Motor neuron (in vitro differentiated cells): ENCODE data around the gene MRPS12. TPM values are rescaled to one million over a fixed set of nuclear protein-coding genes. Genes with fewer than 3 reads are reported as not detected.
A peak's percentile ranks its signal among the peaks of the same experiment; 100 is the strongest.
"Not testable (repeated sequence)": the region's sequence is repeated elsewhere in the genome, so short reads cannot be mapped to it uniquely, and the experiment has no call there.

ENCODE experiments used
- ATAC-seq, 8 experiments: fragments of 200-7000 bp; cut with Tn5 transposase; replicated peaks in 6 of 8; 2 replicates each; pipeline ENCODE4 v1.8.0; 2021; ENCODE audit warnings: mild to moderate bottlenecking in 8 of 8, moderate library complexity in 8 of 8
- H3K27ac ChIP-seq, 2 donors: fragments of 250-450 bp; sonication (Bioruptor Pico); 2 replicates each; pipeline ENCODE4 v1.9.0; 2021; ENCODE audit warnings: antibody characterized with exemption in 2 of 2, mild to moderate bottlenecking in 2 of 2, moderate library complexity in 1 of 2
- H3K4me1 ChIP-seq, 2 donors: fragments of 250-450 bp; sonication (Bioruptor Pico); replicated peaks in 1 of 2; 2 replicates each; pipeline ENCODE4 v1.6.1; 2021; ENCODE audit warnings: antibody characterized with exemption in 2 of 2, mild to moderate bottlenecking in 2 of 2, moderate library complexity in 1 of 2
- H3K4me3 ChIP-seq, 5 donors: fragments of 250-450 bp; sonication (Bioruptor Pico); 2 replicates each; pipeline ENCODE4 v1.9.0; 2021; ENCODE audit warnings: antibody characterized with exemption in 5 of 5, mild to moderate bottlenecking in 5 of 5, moderate library complexity in 4 of 5
- WGBS, 10 experiments: fragments of 450-650 bp; shearing (Covaris generic); methylation state at CpG; one replicate each; pipeline ENCODE4 v1.0.0; 2022; 5-methylcytosine and 5-hydroxymethylcytosine counted together
- in situ Hi-C, 9 experiments: fragments of 400-800 bp; cut with MboI; loops; one replicate each; pipeline ENCODE4 v1.15.0; 2021; ENCODE audit warnings: low sequenced_read_pairs in 9 of 9, low pct_unique_long_range_greater_than_20kb in 2 of 9; ENCODE audit not compliant: unreplicated experiment in 9 of 9
- total RNA-seq, 8 experiments: library from RNA; unstranded; fragments of 300-600 nt; gene quantifications; 2 replicates each; pipeline versions ENCODE4 v1.2.3 to v1.2.4, GENCODE V29; 2022

MRPS12 gene
- total RNA-seq = 10 to 100 TPM; 19.6 to 91.4 (median 31.0) TPM

DNA sequence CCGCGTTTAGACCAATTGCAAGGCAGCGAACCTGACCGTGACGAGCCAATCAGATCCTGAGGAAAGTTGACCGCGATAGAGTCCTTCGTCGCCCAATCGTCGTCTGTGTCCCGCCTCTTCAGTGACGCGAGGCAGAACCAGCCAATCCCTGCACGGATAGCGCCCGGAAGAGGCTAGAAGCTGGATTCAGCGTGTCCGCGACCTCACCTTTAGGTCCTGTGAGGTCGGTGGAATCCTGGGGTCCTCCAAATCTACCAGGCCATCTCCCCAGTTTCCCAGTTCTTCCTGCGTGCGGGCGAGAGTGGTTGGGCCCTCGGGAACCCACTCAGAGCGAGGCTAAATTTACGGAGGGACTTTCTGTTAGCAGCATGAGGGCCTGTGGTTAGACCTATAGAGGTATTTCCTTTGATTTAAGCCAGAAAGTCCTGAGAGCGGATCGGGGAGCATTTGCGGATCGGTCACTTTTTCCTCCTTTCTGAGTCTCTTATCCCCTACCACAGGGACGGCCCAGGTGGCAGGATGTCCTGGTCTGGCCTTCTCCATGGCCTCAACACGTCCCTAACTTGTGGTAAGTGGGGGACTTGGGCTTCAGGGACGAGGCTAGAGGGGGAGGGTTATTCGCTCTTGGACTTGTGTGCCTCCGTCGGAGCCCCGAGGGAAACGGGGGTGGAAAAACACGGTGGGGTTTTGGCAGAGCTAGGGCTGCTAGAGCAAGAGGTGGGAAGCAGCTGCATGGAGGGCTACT lies at the start of gene MRPS12:
TSS of gene MRPS12 (plus strand) at position 169 of the 745 bp plus-strand sequence. CDS start at position 520, 351 bp downstream.
- in situ Hi-C loops = loop anchor here in 1 of 9 experiments (25.0 kb wide), 1 partner anchor 519 kb away; the partner anchor contains the start of gene FAM98C
- Histone ChIP-seq H3K27ac (peak within 1 kb of the TSS; percentile 95 to 97), H3K4me3 (peak within 1 kb of the TSS; percentile 51 to 80 (median 64)), H3K4me1 (peaks cover 2 to 7% of the 10 kb centered on the region in 2 donors)
- peak; percentile 96 to 98 (median 97) for ATAC-seq
- 0 to 20% (median 0%) methylated on average over 1 to 21 of the region's 40 CpGs; no CpG with 5 or more reads in 3 of the 10 experiments for WGBS, 10 experiments

DNA sequence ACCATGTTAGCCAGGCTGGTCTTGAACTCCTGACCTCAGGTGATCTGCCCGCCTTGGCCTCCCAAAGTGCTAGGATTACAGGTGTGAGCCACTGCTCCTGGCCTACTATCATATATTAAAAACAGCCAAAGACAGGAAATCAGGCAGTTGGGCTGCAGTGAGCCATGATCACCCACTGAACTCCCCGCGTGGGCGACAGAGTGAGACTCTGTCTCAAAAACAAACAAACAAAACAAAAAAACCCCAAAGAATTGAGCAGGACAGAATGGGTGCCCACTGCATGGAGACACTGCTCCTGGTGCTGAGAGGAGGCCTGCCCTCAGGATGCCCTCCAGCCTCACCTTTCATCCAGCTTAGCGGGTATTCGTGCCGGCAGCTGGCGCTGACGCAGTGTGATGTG lies 47.5 kb upstream of the MRPS12 start:
- in situ Hi-C loops = no loop called here
- Histone ChIP-seq H3K27ac (no peak overlapping the region), H3K4me1 (peaks cover 0 to 5% of the 10 kb centered on the region in 2 donors), H3K4me3 (no peak overlapping the region)
- 87 to 100% (median 96%) methylated on average over 1 to 8 of the region's 9 CpGs; no CpG with 5 or more reads in 4 of the 10 experiments for WGBS, 10 experiments
- ATAC-seq = no peak

DNA sequence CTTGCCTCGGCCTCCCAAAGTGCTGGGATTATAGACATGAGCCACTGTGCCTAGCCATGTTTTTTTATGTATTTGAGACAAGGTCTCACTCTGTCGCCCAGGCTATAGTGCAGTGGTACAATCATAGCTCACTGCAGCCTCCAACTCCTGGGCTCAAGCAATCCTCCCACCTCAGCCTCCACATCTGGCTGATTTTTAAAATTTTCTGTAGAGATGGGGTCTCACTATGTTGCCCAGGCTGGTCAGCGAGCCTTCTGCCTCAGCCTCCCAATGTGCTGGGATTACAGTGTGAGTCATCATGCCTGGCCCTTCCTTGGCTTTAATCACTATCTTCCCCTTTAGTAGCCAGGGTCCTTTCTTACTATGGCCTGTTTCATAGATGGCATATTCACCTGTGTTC lies 46.1 kb upstream of the MRPS12 start:
- 67 to 100% (median 89%) methylated on average over 1 to 3 of the region's 3 CpGs; no CpG with 5 or more reads in 5 of the 10 experiments for WGBS, 10 experiments
- ATAC-seq, H3K4me3 ChIP-seq, H3K4me1 ChIP-seq, in situ Hi-C loops, H3K27ac ChIP-seq: not testable (repeated sequence)

DNA sequence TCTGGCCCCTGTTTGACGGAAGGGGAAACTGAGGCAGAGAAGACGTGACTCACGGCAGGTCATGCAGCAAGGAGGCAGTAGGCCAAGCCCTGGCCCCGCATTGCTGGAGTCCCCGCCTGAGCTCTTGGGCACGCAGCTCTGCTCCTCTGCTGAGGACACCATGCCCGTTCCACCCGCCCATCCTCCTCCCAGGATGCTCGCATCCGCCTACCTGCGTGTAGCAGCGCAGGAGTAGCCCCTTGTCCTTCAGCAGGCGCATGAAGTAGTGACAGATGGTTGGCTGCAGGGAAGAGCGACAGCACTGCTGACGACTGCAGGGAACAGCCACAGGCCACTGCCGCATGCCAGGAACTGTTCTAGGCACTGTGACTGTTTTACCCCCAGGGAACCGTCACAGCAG lies 41.9 kb upstream of the MRPS12 start:
- Histone ChIP-seq H3K4me3 (no peak overlapping the region), H3K27ac (no peak overlapping the region), H3K4me1 (no peaks in the 10 kb centered on the region)
- WGBS, 10 experiments = 80 to 100% (median 90%) methylated on average over 2 to 7 of the region's 17 CpGs; no CpG with 5 or more reads in 7 of the 10 experiments
- in situ Hi-C loops = no loop called here
- ATAC-seq = no peak

DNA sequence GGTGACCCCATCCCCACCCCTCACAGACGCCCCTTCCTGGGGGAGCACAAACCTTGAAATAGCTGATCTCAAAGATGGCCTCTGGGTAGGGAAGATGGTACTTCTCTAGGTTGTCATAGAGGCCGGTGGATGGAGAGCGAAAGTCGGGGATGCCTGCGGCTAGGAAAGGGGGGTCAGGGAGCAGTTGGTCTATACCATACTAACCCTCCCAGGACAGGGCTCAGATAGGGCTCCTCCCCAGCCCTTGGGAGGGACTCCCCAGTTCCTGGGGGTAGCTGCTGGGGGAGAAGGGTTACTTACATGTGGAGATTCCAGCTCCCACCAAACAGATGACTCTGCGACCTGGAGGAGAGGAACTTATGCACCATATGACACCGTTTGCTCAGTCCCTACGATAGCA lies 40.9 kb upstream of the MRPS12 start:
- 7 to 100% (median 79%) methylated on average over 1 to 4 of the region's 8 CpGs; no CpG with 5 or more reads in 4 of the 10 experiments for WGBS, 10 experiments
- no peak overlapping the region for H3K27ac ChIP-seq

DNA sequence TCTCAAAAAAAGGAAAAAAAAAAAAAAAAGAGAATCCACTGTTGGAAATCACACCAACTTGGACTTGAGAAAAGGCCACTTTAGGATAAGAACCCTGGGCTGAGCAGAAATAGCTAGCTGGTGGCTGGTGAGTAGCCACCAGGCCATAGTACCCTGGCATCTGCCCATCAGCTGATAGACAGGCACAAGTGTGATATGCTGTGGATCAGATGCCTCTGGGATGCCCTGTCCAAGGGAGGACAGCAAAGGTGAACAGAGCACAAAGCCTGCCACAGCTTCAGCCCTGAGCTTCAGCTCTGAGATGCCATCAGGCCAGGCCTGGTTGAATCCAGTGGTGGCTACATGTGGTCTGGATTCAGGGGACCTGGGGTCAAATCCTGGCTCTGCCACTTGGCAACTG lies 40.1 kb upstream of the MRPS12 start:
- Histone ChIP-seq H3K4me1 (no peaks in the 10 kb centered on the region), H3K27ac (no peak overlapping the region), H3K4me3 (no peak overlapping the region)
- no peak for ATAC-seq
- in situ Hi-C loops = no loop called here

More for the DNA sequence above, 40.9 kb upstream of the MRPS12 start:
- Histone ChIP-seq H3K4me1 (no peaks in the 10 kb centered on the region), H3K4me3 (no peak overlapping the region)
- in situ Hi-C loops = no loop called here
- no peak for ATAC-seq

DNA sequence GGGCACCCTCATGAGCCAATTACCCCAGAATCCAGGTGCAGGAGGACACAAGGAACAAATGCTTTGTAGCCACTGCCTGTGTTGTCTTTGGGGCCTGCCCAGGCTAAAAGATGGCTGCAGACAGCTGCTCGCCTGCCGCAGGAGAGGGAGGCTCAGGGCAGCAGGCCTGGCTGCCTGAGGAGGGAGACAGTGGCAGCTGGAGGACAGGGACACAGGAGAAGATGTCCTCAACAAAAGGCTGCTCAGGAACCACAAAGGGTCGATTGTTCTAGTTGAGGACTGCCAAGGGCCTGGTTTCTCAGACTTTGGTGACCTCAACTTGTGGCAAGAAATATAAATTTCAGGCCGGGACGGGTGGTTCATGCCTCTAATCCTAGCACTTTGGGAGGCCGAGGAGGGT lies 39.0 kb upstream of the MRPS12 start:
- WGBS, 10 experiments = 50 to 100% (median 61%) methylated on average over 1 to 3 of the region's 6 CpGs; no CpG with 5 or more reads in 4 of the 10 experiments
- ATAC-seq = no peak
- Histone ChIP-seq H3K4me3 (no peak overlapping the region), H3K4me1 (no peaks in the 10 kb centered on the region), H3K27ac (no peak overlapping the region)
- in situ Hi-C loops = no loop called here

DNA sequence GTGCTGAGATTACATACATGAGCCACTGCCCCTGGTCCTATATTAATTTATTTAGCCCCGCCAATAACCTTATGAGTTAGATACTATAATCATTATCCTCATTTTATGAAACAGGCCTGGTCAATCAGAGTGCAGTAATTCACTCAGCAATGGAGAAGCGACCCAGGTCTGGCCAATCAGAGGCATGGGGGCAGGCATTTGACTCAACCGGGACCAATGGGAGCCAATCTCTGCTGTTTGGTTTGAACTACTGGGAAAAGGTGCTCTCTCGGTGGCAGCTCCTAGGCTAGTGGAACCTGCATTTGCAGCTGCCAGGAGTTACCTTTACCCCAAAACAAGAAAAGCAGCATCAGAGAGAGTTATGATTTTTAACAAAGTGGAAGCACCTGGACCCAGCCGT lies 37.9 kb upstream of the MRPS12 start:
- whole genome bisulfite sequencing, 10 experiments = 64 to 100% (median 89%) methylated on average over 1 to 5 of the region's 5 CpGs; no CpG with 5 or more reads in 3 of the 10 experiments
- Histone ChIP-seq H3K4me1 (no peaks in the 10 kb centered on the region), H3K27ac (no peak overlapping the region), H3K4me3 (no peak overlapping the region)
- in situ Hi-C loops = no loop called here
- no peak for ATAC-seq

DNA sequence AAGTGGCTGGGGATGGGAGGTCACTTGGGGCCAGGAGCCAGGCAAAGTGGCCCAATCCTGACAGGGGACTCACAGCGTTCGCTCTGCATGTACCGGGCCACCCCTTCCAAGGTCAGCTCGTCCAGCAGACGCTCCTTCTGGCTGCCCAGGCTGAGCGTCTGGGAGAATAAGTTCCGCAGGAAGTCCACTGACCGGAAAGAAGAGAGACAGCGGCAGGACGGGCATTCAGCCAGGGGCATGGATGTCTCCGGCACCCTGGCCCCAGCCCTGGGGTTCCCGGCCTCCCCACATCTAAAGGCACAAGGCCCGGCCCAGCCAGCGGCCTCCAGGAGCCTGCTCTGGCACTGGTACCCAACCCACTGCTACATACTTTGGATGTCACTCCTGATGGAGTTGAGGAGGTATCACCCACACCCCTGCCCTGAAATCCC lies 37.4 kb upstream of the MRPS12 start:
- Histone ChIP-seq H3K4me1 (peaks cover under 1 to 2% of the 10 kb centered on the region in 2 donors), H3K27ac (no peak overlapping the region), H3K4me3 (no peak overlapping the region)
- 83 to 92% methylated on average over 2 of the region's 14 CpGs; no CpG with 5 or more reads in 8 of the 10 experiments for WGBS, 10 experiments
- no peak for ATAC-seq
- in situ Hi-C loops = no loop called here

DNA sequence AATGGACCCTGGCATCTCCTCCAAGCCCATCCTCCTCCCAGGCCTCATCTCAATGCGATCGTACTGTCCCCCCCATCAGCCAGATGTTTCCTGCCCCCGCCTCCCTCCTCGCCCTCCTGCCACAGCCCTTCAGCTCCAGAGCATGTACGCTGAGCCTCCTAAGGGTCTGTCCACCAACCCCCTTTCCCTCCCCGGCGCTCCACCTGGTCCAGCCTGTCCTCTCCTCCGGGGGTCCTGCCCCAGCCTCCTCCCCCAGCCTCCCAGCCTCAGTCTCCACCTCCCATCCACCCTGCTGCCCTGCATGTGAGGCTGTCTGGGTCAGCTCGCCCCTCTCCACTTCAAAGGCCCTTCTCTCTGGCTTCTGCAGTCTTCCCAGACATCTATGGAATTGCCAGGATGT lies 35.8 kb upstream of the MRPS12 start:
- H3K4me3 ChIP-seq = no peak overlapping the region
- H3K4me1 ChIP-seq = peaks cover 5 to 6% of the 10 kb centered on the region in 2 donors
- WGBS, 10 experiments = no CpG with 5 or more reads among the region's 9 CpGs
- no peak overlapping the region for H3K27ac ChIP-seq
- no peak for ATAC-seq
- in situ Hi-C loops = no loop called here

DNA sequence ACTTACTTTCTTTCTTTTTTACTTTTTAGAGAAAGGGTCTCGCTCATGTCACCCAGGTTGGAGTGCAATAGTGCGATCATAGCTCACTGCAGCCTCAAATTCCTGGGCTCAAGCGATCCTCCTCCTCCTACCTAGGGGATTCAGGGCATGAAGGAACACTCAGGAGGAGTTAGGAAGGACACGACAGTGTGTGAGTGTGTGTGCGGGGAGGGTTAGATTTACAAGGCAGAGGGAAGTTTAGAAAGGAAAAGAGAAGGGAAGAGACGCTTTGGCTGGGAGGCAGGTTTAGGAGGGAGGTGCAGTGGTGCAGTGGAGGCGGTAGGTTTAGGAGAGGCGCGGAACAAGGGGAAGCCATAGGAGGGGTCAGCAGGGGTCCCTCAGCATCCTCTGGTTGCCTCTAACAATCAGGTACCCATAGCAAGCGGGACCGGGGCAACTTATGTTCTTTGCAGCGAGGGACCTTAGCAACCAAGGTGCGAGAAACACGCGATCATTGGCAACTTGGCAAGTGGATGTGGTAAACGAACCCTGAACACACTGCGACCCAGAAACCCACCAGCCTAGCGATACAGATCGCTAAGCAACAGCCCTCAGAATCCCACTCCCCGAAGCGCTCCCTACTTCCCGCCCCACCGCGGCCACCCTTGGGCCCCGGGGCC lies 31.8 kb upstream of the MRPS12 start:
- WGBS, 10 experiments = 0 to 60% (median 28%) methylated on average over 1 to 7 of the region's 25 CpGs; no CpG with 5 or more reads in 1 of the 10 experiments
- H3K27ac ChIP-seq = peak overlapping the region; percentile 28 to 31
- H3K4me1 ChIP-seq = peaks cover 6 to 8% of the 10 kb centered on the region in 2 donors
- H3K4me3 ChIP-seq = peak overlapping the region; percentile 81 to 98 (median 93)
- peak in 1 of 8 experiments; percentile 0 for ATAC-seq
- in situ Hi-C loops = no loop called here

DNA sequence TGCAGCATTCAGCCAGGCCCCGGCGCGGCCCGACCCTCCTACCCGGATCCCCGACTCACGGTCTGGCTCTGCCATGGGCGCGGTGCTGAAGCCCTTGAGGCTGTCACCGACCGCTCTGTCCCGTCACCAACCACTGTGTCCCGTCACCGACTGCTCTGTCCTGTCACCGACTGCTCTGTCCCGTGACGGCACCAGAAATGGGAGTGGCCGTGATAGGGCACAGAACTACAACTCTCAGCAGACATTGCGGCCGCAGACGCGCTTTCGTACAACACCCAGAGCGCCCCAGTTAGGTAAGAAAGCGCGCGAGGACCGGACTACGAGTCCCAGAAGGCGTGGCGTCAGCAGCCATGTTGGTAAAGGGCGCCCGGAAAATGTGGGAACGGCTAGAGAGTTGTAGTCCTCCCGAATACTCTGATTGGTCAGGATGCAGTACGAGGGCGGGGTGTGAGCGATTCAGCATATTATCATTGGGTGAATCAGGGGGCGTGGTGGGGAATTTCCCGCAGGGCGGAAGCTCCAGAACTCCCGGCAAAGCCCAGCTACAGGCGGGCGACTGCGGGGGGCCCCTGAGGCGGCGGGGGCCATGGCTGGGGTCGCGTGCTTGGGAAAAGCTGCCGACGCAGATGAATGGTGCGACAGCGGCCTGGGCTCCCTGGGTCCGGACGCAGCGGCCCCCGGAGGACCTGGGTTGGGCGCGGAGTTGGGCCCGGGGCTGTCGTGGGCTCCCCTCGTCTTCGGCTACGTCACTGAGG lies 31.1 kb upstream of the MRPS12 start, which contains the start of the genes NFKBIB and SIRT2:
TSS of gene NFKBIB (plus strand) at position 523 of the 755 bp plus-strand sequence. CDS start at position 587, 64 bp downstream.
TSS of gene SIRT2 (minus strand) at position 172 of the 755 bp plus-strand sequence. CDS start at position 75, 97 bp downstream.
- in situ Hi-C loops = loop anchor here in 3 of 9 experiments (25.0 kb wide), 1 partner anchor 487 kb away; the partner anchor contains the start of gene FAM98C (in 3 of the 3)
- Histone ChIP-seq H3K27ac (peak within 1 kb of the TSS; percentile 70 to 76), H3K4me3 (peak within 1 kb of the TSS; percentile 81 to 98 (median 93)), H3K4me1 (peaks cover 6 to 8% of the 10 kb centered on the region in 2 donors)
- peak; percentile 91 to 94 (median 92) for ATAC-seq
- WGBS, 10 experiments = 0% methylated on average over 1 to 8 of the region's 64 CpGs; no CpG with 5 or more reads in 5 of the 10 experiments
